Measurements from ENCODE around the gene WFIKKN2. TPM values are rescaled to one million over a fixed set of nuclear protein-coding genes. Genes with fewer than 3 reads are reported as not detected.

WFIKKN2 gene
- total and polyA plus RNA-seq, 2 of the 13 experiments (the other 11 are each of a cell fraction or from before 2014, with no cell fraction given) = not detected

GRCh38 chr17:50863221-50863843 lies 27.9 kb downstream of the WFIKKN2 start (continued):
- TF ChIP-seq SATB2 (CRISPR knock-in tag; IDR thresholded peaks at IDR 0.05) (no peak; the same call in 1 of the 2 replicates), ATF4 (CRISPR knock-in tag; IDR thresholded peaks at IDR 0.05) (no peak), PHF21A (CRISPR knock-in tag; IDR thresholded peaks at IDR 0.05) (no peak), ZFX (CRISPR knock-in tag; IDR thresholded peaks at IDR 0.05; ENCODE audit: low read depth) (peak; percentile 37; the same call in 1 of the 2 replicates), KDM1A (CRISPR knock-in tag; IDR thresholded peaks at IDR 0.05) (no peak), ZNF280B (CRISPR knock-in tag; IDR thresholded peaks at IDR 0.05; ENCODE audit: borderline replicate concordance) (peak; percentile 47; the same call in 1 of the 2 replicates), ZUFSP (CRISPR knock-in tag; IDR thresholded peaks at IDR 0.05; ENCODE audit: borderline replicate concordance) (no peak), HMGXB4 (CRISPR knock-in tag; IDR thresholded peaks at IDR 0.05; ENCODE audit: borderline replicate concordance in 1 of 2, low read depth in 1 of 2) (peak; percentile 63 to 70), MXI1 (IDR thresholded peaks at IDR 0.05; ENCODE audit: borderline replicate concordance, low read depth, low read length) (peak; percentile 50; the same call in 1 of the 3 replicates), ZMYM3 (CRISPR knock-in tag; IDR thresholded peaks at IDR 0.05) (peak; percentile 43; the same call in 1 of the 2 replicates), TP53 (CRISPR knock-in tag; conservative IDR thresholded peaks at IDR 0.05) (no peak), ZNF362 (CRISPR knock-in tag; IDR thresholded peaks at IDR 0.05; ENCODE audit: borderline replicate concordance) (no peak), DZIP1 (CRISPR knock-in tag; IDR thresholded peaks at IDR 0.05) (no peak)
